HG03469 (cell line): ENCODE results near the gene LCN10.
"Not testable (repeated sequence)": the region's sequence is repeated elsewhere in the genome, so short reads cannot be mapped to it uniquely, and the experiment has no call there.

Experiments used
- ATAC-seq: cut with Tn5 transposase; IDR thresholded peaks from one replicate; pipeline ENCODE4 v1.9.1; 2021; ENCODE audit warnings: mild to moderate bottlenecking, moderate library complexity, moderate number of reproducible peaks; ENCODE audit not compliant: unreplicated experiment

The LCN10 gene

DNA sequence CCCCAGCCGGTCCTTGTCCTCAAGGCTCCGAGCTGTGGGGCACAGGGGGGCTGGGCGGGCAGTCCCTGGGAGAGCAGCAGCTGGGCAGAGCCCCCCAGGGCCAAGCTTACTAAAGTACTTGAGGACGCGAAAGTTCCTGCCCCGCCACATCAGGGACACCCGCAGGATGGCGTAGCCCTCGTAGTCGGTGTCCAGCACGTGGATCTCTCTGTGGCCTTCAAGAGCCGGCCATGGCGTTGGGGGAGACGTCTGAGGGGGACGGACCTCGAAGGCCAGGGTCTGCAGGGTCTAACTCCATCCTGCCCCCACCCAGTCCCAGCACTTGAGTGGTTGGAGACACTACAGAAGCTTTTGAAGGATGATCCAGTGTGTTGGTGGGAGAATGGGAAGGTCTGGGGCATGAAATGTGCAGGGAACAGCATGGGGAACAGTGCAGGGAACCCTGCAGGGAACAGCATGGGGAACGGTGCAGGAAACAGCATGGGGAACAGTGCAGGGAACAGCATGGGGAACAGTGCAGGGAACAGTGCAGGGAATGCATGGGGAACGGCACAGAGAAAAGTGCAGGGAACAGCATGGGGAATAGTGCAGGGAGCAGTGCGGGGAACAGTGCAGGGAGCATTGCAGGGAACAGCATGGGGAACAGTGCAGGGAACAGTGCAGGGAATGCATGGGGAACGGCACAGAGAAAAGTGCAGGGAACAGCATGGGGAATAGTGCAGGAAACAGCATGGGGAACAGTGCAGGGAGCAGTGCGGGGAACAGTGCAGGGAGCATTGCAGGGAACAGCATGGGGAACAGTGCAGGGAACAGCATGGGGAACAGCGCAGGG, 12.8 kb upstream of the LCN10 start:
- not testable (repeated sequence) for ATAC-seq

DNA sequence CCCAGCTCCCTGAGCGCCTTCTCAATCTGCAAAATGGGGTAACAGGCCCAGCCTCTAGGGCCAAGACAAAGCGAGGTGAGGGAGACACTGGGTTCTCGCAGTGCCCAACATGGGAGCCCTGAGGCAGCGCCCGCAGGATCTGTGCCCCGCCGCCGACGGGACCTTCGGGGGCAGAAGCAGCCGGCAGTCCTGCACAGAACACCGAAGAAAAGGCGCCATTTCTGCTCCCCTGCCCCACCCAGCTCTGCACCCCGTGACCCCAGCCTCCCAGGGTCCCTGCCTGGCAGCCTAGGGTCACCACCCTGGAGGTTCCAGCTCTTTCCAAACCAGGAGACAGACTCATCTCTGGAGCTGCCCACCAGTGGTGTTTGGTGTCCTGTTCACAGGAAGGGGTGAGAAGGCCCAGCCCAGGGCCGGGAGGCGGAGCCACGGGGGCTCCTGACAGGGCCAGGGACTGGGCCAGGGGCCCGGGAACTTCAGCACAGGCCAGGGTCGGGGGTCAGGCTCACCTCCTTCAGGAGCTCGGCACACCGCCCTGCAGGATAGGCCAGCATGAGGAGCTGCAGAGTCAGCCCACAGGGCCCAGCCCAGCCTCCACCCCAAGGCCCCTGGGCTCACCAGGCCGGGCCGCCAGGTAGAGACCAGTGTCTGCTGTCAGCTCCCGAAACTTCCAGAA, 12.0 kb upstream of the LCN10 start:
- ATAC-seq: no peak

DNA sequence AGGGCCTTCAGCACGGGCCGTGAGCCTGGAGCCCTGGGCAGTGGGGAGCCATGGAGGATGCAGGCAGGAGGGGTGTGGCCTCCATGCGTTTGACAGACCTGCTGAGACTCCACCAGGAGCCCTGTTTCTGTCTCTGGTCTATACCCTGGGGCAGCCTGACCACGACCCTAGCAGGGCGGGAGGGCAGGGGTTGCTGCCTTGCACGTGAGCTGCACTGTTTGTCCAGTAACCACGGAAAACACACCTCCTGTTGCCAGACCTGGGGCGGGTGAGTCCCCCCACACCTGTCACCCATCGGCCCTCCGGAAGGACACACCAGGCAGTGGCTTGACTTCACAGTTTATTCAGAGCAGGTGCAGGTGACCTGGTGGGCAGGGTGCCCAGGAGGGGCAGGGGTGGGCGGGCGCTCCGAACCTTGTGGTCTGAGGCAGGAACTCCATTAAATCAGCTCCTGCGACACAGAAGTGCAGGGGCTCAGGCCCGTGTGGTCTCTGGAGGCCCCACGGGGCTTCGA, 11.4 kb upstream of the LCN10 start:
- ATAC-seq: no peak

DNA sequence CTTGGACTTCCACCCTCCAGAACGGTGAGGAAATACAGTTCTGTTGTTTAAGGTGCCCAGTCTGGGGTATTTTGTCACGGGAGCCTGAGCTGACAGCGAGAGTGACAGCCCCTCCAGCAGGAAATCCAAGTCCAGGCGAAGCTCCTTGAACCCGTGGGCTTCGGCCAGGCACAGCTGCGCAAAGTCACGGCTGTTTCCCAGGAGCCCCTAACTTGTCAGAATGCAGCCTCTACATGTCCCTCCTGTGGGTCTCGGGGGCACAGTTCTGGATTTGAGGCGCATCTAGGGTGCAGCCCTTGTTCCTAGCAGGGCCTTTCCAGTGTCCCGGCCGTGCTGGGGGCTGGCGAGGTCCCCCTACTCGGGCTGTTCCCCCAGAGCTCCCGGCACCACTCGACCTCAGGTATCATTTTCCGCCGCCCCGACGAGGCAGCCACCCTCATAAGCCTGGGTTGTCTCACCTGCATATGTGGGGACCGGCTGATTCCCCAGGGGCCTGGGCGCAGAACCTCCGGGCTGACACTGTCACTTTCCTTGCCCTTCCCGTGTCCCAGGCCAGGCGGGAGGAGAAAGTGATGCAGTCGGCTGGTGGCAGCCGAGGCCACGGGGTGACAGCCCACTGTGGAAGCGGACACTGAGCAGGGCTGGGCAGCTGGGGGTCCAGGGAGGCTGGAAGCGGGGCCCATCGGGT, 10.8 kb upstream of the LCN10 start:
- ATAC-seq: no peak

DNA sequence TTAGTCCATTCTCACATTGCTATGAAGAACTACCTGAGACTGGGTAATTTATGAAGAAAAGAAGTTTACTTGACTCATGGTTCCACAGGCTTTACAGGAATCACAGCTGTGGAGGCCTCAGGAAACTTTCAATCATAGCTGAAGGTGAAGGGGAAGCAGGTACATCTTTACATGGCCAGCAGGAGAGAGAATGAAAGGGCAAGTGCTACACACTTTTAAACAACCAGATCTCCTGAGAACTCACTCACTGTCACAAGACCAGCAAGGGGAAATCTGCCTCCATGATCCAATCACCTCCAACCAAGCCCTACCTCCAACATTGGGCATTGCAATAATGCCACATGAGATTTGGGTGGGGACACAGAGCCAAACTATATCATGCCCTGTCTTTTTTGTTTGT, 9.1 kb upstream of the LCN10 start:
- no peak for ATAC-seq

DNA sequence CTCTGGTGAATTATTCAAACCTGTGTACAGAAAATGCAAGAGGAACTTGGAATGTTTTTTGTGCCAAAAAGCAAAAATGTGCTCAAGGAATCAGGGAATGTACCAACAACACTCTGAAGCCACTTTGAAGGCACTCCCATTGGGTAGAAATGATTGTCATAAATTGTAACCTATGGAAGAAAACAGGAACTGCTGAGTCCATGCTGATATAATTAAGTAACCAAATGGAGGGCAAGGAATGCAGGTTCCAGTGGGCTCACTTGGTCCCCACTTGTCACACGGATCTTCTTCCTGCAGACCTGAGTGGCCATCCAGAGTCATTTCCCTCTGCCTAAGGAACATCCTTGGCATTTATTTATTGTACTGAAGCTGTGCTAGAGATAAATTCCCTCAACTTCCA, 8.5 kb upstream of the LCN10 start:
- no peak for ATAC-seq

DNA sequence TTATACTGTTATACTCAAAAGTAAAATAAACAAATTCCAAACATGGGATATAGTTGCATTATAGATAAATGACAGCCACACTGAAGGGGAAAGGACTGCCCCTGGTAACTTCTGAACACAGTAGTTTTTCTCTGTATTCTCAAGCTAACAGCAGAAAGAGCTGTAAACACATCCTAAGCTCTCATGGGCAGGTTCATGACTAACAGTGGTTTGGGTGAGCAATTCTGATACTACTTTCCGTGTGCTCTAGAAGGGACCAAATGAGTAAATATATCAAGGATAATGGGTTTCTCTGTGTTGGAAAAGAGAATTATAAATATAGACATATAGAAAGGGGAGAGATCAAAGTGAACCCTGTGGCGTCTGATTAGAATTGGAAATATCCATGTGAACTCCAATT, 7.8 kb upstream of the LCN10 start:
- ATAC-seq: no peak

DNA sequence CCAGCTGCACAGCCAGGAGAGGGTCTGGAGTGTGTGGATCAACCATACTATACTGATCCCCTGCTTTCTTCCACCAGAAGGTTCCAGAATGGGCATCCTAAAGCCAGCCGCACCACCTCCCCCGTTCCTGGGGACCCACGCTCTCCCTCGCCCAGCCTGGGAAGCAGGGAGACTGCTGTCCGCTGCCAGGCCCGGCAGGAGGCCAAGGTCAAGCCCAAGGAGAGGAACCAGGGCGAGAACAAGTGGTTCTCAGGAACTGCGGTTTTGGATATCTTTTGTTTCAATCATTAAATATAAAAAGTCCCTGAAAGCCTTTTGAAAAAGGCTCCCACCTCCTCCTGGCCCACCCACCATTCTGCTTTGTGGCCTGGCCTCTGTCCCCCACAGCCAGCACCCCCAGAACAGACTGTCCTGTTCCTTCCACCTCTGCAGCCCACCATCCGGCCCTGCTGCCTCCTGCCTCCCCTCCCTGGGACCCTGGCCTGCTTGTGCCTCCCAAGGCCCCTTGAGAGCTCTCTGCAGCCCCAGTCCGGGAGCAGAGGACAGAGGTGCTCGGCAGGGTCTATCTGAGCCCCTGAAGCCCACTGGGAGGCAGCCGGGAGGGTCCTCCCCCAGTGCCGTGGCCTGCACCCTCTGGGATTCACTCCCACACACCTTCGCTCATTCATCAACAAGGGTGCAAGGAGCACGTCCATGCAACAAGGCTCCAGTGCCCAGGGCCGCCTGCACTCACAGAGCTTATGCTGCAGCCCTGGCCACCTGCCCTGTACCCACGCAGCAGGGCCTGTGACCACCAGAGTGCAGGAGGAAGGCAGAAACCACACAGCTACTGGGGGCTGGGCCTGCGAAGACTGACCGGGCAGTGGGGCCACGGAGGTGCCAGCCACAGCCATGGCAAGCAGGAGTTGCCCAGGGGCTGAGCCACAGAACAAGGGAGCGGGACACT, 6.2 kb upstream of the LCN10 start:
- no peak for ATAC-seq

DNA sequence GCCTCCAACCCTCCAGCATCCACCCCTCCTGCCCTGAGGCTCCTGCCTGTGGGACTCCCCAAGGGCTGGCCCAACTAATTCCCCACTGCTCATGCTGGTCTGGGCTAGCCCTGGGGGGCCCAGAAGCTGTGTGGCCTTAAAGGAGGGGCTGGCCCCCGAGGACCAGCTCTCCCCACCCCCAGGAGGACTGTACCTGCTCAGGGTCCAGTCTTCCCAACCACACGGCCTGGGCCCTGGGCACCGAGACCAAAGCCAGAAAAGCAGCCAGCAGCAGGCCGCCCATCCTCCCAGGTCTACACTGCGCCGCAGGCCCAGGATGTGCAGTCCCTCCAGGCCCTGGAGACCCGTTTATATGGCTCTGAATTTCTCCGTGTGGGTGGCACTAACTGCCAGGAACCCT, 5.5 kb upstream of the LCN10 start, which contains the start of gene LCN6:
TSS of gene LCN6 (minus strand) at position 325 of the 400 bp plus-strand sequence. CDS start at position 283, 42 bp downstream.
- ATAC-seq: no peak

DNA sequence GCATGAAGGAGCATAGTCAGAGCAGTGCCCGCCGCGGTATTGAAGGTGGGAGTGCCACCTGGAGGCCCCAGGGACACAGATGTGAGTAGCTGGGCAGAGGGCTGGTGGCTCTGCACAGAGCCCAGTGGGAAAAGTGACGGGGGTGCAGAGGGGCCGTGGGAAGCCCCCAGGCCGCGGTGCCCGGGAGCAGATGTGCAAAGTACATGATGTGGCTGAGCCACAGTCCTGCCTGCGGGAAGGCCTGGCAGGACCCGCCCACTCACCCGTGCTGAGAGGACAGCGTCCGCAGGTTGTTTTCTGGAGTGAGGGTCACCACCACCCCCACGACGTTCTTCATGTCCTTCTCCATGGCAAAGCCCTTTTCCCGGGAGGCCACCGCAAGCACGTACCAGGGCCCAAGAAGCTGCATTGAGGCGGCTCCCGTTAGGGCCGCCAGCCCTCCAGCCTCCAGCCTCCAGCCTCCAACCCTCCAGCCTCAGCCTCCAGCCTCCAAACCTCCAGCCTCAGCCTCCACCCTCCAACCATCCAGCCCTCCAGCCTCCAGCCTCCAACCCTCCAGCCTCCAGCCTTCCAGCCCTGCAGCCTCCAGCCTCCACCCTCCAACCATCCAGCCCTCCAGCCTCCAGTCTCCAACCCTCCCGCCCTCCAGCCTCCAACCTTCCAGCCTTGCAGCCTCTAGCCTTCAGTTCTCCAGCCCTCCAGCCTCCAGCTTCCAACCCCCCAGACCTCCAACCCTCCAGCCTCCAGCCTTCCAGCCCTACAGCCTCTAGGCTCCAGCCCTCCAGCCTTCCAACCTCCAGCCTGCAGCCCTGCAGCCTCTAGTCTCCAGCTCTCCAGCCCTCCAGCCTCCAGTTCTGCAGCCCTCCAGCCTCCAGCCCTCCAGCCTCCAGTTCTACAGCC, 4.7 kb upstream of the LCN10 start:
- ATAC-seq: no peak

DNA sequence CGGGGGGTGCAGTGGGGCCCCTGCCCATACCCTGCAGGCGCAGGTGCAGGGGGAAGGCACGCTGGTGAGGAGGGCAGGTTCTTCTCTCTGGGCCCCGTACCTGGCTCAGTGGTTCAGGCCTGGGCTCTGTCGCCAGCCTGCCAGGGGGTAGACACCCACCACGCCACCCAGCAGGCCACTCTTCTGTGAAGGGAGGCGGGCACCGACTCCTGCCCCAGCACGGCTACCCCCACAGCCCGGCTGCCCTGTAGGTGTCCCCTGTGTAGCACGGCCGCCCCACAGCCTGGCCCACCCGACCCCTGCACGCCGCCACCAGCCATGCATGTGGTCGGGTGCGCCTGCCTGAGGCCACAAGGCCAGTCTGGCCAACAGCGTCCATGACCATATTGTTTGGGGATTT, 3.9 kb upstream of the LCN10 start:
- ATAC-seq: no peak

DNA sequence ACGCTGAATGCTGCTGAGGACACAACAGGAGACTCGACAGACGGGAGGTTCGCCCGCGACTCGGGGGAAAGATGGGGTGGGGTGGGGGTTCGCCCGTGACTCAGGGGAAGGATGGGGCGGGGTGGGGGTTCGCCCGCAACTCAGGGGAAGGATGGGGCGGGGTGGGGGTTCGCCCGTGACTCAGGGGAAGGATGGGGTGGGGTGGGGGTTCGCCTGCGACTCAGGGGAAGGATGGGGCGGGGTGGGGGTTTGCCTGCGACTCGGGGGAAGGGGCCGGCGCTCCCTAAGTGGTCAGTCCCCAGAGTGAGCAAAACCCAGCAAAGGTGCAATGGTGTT, 3.4 kb upstream of the LCN10 start:
- ATAC-seq: no peak

DNA sequence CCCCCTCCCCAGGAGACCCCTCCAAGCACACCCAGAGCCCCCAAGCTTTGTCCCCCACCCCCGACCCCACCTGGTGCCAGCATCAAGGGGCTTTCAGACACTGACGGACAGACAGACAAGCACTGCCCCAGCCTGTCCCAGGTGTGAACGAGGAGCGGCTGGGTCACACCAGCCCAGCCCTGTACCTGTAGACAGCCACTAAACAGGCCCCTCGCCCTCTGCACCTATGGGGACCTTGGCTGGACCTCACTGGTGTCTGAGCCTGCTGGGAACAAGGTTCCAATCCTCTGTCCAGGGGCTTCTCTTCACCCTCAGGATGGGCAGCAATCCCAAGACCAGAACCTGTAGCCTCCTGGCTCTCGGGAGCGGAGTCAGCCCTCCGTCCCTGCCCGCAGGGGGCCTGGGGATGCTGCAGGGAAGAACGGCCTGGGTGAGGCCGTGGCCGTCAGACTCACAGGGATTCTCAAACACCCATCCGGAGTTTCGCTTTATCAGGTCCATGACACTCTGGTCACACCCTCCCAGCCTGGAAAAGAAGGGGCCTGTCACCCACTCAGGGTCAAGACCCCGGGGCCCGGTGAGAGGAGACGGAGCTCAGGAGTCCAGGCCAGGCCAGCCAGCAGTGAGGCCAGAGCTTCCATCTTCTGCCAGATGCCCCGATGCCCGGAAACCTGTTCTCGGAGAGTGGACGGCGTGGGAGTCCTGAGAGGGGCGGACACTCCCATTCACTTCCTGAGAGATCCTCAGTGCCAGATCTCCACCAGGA, 2.8 kb upstream of the LCN10 start:
- ATAC-seq: no peak

DNA sequence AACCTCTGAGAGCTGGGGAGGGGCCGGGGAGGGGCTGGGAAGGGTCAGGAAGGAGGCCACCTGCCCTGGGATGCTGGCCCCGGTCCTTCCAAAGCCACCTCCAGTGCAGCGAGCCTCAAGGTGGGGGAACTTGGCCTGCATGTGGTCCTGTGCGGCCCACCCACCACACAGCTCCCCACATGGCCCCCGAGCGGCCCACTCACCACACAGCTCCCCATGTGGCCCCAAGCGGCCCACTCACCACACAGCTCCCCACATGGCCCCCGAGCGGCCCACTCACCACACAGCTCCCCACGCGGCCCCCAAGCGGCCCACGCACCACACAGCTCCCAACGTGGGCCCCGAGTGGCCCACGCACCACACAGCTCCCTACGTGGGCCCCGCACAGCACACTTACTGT, 2.0 kb upstream of the LCN10 start:
- no peak for ATAC-seq

DNA sequence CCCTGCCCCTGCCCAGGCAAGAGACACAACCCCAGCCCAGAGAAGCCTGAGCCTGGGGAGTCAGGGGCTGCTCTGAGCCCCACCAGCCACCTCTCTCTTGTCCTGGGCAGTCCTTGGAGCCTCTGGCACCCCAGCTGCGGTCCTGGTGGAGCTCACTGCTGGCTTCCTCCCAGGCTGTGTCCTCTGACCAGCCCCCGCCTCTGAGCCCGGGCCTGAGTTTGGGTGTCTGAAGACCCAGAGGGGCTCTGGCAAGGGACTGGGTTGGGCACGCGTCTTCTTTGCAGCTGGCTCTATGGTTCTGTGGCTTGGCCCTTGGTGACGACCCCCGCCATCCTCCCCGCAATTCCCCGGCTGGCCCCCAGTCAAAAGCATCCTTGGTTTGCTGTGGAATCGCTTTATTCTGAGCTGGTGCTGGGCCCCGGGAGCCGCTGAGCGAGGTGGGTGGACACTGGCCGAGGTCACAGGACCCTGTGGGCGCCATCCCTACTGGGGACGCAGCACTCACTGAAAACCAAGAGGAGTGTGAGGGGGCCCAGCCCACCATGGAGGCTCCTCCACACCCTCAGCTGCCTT, 985 bp upstream of the LCN10 start:
- ATAC-seq: no peak

DNA sequence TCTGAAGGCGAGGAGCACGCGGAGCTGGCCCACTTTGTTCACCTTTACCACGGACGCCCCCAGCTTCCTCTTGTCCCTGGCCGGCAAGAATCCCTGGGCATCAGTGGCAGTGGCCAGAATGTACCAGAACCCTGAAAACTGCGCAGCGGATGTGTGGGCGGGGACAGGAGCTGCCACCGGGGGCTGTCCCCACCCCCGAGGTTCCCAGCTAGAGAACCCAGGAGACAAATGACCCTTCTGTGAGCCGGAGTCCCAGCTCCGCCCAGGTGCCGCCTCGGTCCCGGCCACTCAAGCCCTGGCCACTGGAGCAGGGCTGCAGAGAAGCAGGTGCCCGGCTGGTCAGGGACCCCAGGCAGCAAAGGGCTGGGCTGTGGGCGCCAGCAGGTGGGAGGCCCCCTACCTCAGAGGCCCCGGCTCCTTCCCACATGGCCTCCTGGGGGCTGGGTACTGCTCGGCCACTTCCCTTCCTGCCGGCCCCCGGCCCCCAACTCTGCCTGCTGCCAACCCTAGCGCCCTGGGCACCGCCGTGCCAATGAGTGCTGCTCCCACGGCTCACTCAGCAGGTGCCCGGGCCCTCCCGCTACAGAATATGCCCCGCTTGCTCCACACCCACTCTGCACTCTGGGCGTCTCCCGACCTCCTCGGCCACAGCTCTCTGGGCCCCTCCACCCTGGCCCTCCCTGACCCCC, 713 bp downstream of the LCN10 start:
- ATAC-seq: no peak

DNA sequence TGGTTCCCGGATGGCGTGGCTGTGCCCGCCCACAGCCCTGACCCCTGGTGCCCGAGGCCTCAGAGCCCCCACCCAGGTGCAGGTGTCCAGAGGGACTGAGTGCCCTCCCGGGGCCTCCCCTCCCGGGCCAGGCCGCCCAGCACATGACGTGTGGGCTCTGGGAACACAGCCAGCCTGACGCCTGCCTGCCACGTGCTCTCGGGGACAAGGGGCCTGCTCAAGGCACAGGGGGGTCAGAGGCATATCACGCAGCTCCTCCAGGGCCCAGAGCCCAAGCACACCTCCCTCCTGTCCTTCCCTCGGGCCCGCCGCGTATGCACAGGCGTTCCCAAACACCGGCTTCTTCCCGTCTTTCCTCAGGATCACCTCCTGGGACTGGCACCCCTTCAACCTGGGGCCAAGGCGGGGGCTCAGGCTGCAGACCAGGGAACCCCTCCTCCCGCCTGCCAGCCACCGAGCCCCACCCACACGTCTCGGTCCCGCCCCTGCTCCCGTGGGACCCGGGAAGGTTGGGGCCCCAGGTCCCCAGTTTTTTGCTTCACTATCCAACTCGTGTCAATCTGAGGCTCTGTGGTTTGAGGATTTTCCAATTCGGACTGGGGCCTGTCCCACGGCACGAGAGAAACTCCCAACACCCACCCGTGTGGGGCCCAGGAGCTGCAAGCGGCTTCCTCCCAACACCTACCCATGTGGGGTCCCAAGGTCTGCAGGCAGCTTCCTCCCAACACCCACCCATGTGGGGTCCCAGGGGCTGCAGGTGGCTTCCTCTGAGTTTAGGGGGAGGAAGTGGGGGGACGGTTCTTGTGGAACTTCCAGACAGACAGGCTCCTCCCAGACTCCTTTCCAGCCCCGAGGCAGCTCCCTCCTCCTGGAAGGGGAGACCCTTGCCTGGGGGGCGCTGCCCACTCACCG, 1.5 kb downstream of the LCN10 start:
- no peak for ATAC-seq
